ENCODE results near the gene SLC39A11.
A peak's percentile ranks its signal among the peaks of the same experiment; 100 is the strongest.

The SLC39A11 gene

DNA sequence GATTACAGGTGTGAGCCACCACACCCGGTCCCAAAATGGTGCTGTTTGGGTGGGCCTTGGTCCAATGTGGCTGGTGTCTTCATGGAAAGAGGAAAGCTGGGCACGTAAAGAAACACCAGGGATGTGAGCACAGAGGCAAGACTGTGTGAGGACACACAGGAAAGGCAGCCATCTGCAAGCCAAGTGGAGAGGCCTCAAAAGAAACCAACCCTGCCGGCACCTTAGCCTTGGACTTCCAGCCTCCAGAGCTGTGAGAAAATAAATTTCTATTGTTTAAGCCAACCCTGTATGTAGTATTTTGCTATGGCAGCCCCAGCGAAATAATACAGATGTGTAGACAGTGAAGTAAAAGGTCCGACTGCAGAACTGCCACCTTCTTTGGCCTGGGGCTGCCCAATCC lies 68.7 kb downstream of the SLC39A11 start:
- FAIRE-seq (no peak), DNase-seq (ENCODE audit: insufficient read length, low spot score) (no peak)
- TF ChIP-seq PAX5 (IDR thresholded peaks at IDR 0.05; ENCODE audit: insufficient read depth, low read length, severe bottlenecking) (no peak), SPI1 (IDR thresholded peaks at IDR 0.05; ENCODE audit: low read depth, low read length) (no peak), POU2F2 (IDR thresholded peaks at IDR 0.05; ENCODE audit: low read depth, low read length) (no peak), POLR2A (IDR thresholded peaks at IDR 0.05; ENCODE audit: low read depth, low read length) (no peak), TAF1 (IDR thresholded peaks at IDR 0.05; ENCODE audit: low read depth, low read length) (no peak), POLR2AphosphoS5 (IDR thresholded peaks at IDR 0.05; ENCODE audit: low read depth, low read length) (no peak)

DNA sequence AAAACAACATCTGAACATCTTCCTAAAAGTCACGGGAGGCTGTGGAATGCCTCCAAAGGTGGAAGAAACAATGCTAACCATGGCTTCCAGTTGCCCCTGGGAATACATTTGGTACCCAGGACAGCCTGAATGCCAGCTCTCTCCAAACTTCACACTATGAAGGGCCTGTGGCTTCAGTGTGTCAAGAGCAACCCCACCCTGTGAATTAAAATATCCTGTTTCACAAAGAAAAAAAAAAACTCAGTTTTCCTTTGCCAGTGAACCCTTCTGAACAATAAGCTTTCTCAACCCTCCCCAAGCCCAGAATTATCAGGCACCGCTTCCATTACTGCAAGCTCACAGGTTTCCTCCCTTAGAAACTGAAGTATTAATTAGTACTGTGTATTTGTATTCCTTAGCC lies 69.8 kb downstream of the SLC39A11 start:
- DNase-seq (ENCODE audit: insufficient read length, low spot score) (no peak), FAIRE-seq (no peak)
- no peak for TF ChIP-seq POLR2A (IDR thresholded peaks at IDR 0.05; ENCODE audit: low read depth, low read length)
- TF ChIP-seq TAF1 (IDR thresholded peaks at IDR 0.05; ENCODE audit: low read depth, low read length), result no peak
- TF ChIP-seq PAX5 (IDR thresholded peaks at IDR 0.05; ENCODE audit: insufficient read depth, low read length, severe bottlenecking), result no peak
- no peak for TF ChIP-seq POU2F2 (IDR thresholded peaks at IDR 0.05; ENCODE audit: low read depth, low read length)
- no peak for TF ChIP-seq POLR2AphosphoS5 (IDR thresholded peaks at IDR 0.05; ENCODE audit: low read depth, low read length)
- TF ChIP-seq SPI1 (IDR thresholded peaks at IDR 0.05; ENCODE audit: low read depth, low read length), result no peak

- FAIRE-seq, result no peak
- TF ChIP-seq POLR2AphosphoS5 (IDR thresholded peaks at IDR 0.05; ENCODE audit: low read depth, low read length) (no peak), TAF1 (IDR thresholded peaks at IDR 0.05; ENCODE audit: low read depth, low read length) (no peak), POU2F2 (IDR thresholded peaks at IDR 0.05; ENCODE audit: low read depth, low read length) (no peak), POLR2A (IDR thresholded peaks at IDR 0.05; ENCODE audit: low read depth, low read length) (no peak), SPI1 (IDR thresholded peaks at IDR 0.05; ENCODE audit: low read depth, low read length) (no peak), PAX5 (IDR thresholded peaks at IDR 0.05; ENCODE audit: insufficient read depth, low read length, severe bottlenecking) (no peak)
- DNase-seq (ENCODE audit: insufficient read length, low spot score), result no peak
These were observed 70.7 kb downstream of the SLC39A11 start for GRCh38 chr17:73021771-73022170.

- FAIRE-seq, result no peak
- TF ChIP-seq SPI1 (IDR thresholded peaks at IDR 0.05; ENCODE audit: low read depth, low read length) (no peak), TAF1 (IDR thresholded peaks at IDR 0.05; ENCODE audit: low read depth, low read length) (no peak), PAX5 (IDR thresholded peaks at IDR 0.05; ENCODE audit: insufficient read depth, low read length, severe bottlenecking) (no peak), POU2F2 (IDR thresholded peaks at IDR 0.05; ENCODE audit: low read depth, low read length) (no peak), POLR2AphosphoS5 (IDR thresholded peaks at IDR 0.05; ENCODE audit: low read depth, low read length) (no peak), POLR2A (IDR thresholded peaks at IDR 0.05; ENCODE audit: low read depth, low read length) (no peak)
- DNase-seq (ENCODE audit: insufficient read length, low spot score), result no peak
These were observed 72.4 kb downstream of the SLC39A11 start for GRCh38 chr17:73020110-73020509.

DNA sequence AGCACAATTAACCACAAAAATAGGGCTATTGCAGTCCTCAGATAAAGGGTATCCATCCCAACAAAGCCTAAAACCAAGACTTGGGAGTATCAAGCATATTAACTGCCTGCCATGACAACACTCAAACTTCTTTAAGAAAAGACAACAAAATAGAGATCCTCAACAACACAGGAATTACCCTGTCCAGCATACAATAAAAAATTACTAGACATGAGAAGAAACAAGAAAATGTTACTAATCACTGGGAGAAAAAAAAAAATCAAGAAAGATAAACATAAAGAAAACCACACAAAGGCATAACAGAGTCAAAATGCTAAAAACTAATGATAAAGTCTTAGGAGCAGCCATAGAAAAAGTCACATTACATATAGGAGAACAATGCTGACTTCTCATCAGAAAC lies 73.9 kb downstream of the SLC39A11 start:
- DNase-seq (ENCODE audit: insufficient read length, low spot score), result no peak
- FAIRE-seq, result no peak
- TF ChIP-seq POU2F2 (IDR thresholded peaks at IDR 0.05; ENCODE audit: low read depth, low read length) (no peak), TAF1 (IDR thresholded peaks at IDR 0.05; ENCODE audit: low read depth, low read length) (no peak), PAX5 (IDR thresholded peaks at IDR 0.05; ENCODE audit: insufficient read depth, low read length, severe bottlenecking) (no peak), SPI1 (IDR thresholded peaks at IDR 0.05; ENCODE audit: low read depth, low read length) (no peak), POLR2A (IDR thresholded peaks at IDR 0.05; ENCODE audit: low read depth, low read length) (no peak), POLR2AphosphoS5 (IDR thresholded peaks at IDR 0.05; ENCODE audit: low read depth, low read length) (no peak)

GRCh38 chr17:73017658-73018057 lies 74.8 kb downstream of the SLC39A11 start:
- no peak for DNase-seq (ENCODE audit: insufficient read length, low spot score)
- TF ChIP-seq POLR2A (IDR thresholded peaks at IDR 0.05; ENCODE audit: low read depth, low read length) (no peak), TAF1 (IDR thresholded peaks at IDR 0.05; ENCODE audit: low read depth, low read length) (no peak), SPI1 (IDR thresholded peaks at IDR 0.05; ENCODE audit: low read depth, low read length) (no peak), POU2F2 (IDR thresholded peaks at IDR 0.05; ENCODE audit: low read depth, low read length) (no peak), PAX5 (IDR thresholded peaks at IDR 0.05; ENCODE audit: insufficient read depth, low read length, severe bottlenecking) (no peak), POLR2AphosphoS5 (IDR thresholded peaks at IDR 0.05; ENCODE audit: low read depth, low read length) (no peak)
- no peak for FAIRE-seq

DNA sequence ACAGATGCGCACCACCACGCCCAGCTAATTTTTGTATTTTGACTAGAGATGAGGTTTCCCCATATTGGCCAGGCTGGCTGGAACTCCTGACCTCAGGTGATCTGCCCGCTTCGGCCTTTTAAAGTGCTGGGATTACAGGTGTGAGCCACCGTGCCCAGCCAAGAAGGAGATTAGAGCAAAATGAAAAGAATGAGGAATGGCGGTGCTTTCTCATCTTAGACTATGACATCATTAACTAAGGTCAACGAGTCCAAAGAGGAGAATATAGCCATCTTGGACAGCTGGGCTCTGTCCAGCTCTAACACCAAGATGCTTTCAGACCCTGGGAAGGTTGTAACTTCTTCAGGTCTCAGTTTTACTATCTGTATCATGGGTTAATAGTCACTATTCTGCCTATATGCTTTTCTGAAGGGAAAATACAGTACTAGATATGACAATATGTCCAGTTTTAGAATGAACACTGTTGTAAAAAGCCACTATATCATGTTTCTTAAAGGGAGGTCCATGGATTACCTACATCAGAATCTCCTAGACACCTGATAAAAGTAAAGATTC lies 76.7 kb downstream of the SLC39A11 start:
- FAIRE-seq (no peak), DNase-seq (ENCODE audit: insufficient read length, low spot score) (no peak)
- no peak for TF ChIP-seq POLR2A (IDR thresholded peaks at IDR 0.05; ENCODE audit: low read depth, low read length)
- TF ChIP-seq POLR2AphosphoS5 (IDR thresholded peaks at IDR 0.05; ENCODE audit: low read depth, low read length), result no peak
- TF ChIP-seq SPI1 (IDR thresholded peaks at IDR 0.05; ENCODE audit: low read depth, low read length), result no peak
- no peak for TF ChIP-seq TAF1 (IDR thresholded peaks at IDR 0.05; ENCODE audit: low read depth, low read length)
- no peak for TF ChIP-seq PAX5 (IDR thresholded peaks at IDR 0.05; ENCODE audit: insufficient read depth, low read length, severe bottlenecking)

- FAIRE-seq (no peak), DNase-seq (ENCODE audit: insufficient read length, low spot score) (no peak)
- TF ChIP-seq POLR2A (IDR thresholded peaks at IDR 0.05; ENCODE audit: low read depth, low read length), result no peak
- no peak for TF ChIP-seq POLR2AphosphoS5 (IDR thresholded peaks at IDR 0.05; ENCODE audit: low read depth, low read length)
- TF ChIP-seq PAX5 (IDR thresholded peaks at IDR 0.05; ENCODE audit: insufficient read depth, low read length, severe bottlenecking), result no peak
- TF ChIP-seq TAF1 (IDR thresholded peaks at IDR 0.05; ENCODE audit: low read depth, low read length), result no peak
- no peak for TF ChIP-seq SPI1 (IDR thresholded peaks at IDR 0.05; ENCODE audit: low read depth, low read length)
- no peak for TF ChIP-seq POU2F2 (IDR thresholded peaks at IDR 0.05; ENCODE audit: low read depth, low read length)
These were observed 78.4 kb downstream of the SLC39A11 start for GRCh38 chr17:73013816-73014663.

- peak; percentile 72 for FAIRE-seq
- no peak for DNase-seq (ENCODE audit: insufficient read length, low spot score)
- TF ChIP-seq POU2F2 (IDR thresholded peaks at IDR 0.05; ENCODE audit: low read depth, low read length) (no peak), POLR2A (IDR thresholded peaks at IDR 0.05; ENCODE audit: low read depth, low read length) (no peak), SPI1 (IDR thresholded peaks at IDR 0.05; ENCODE audit: low read depth, low read length) (no peak), POLR2AphosphoS5 (IDR thresholded peaks at IDR 0.05; ENCODE audit: low read depth, low read length) (no peak), PAX5 (IDR thresholded peaks at IDR 0.05; ENCODE audit: insufficient read depth, low read length, severe bottlenecking) (no peak), TAF1 (IDR thresholded peaks at IDR 0.05; ENCODE audit: low read depth, low read length) (no peak)
These were observed 79.2 kb downstream of the SLC39A11 start for GRCh38 chr17:73013301-73013700.

All from GM12891 (cell line).